H1 (cell line): Measurements from ENCODE around the gene STARD9. TPM values are rescaled to one million over a fixed set of nuclear protein-coding genes. Genes with fewer than 3 reads are reported as not detected.

Experiments
- CTCF ChIA-PET: fragments of 300-600 bp; sonication (Branson Sonifier 250); formaldehyde crosslinking; loops from one replicate; lab custom pipeline; 2021; ENCODE audit not compliant: partially characterized antibody; lab: Charles Lee
- POLR2A ChIA-PET: fragments of 300-600 bp; sonication (Branson Sonifier 250); formaldehyde crosslinking; loops from one replicate; lab custom pipeline; 2021; ENCODE audit warnings: inconsistent platforms; ENCODE audit not compliant: partially characterized antibody; lab: Charles Lee
- DNase-seq, 2 experiments: peaks; one replicate each; pipeline versions ENCODE4 v3.0.0 to v3.0.0-alpha.2; 2010 to 2022; ENCODE audit warnings: low spot score in 2 of 2, low read depth in 1 of 2, mixed read lengths in 1 of 2
- FAIRE-seq: peaks from 2 replicates; lab custom pipeline; 2011; peaks lifted over from hg19 to GRCh38; lab: Jason Lieb, UNC
- H2AFZ ChIP-seq: 2 replicates; pipeline ENCODE4 v1.8.1; 2012; ENCODE audit warnings: low read length, inconsistent platforms
- H2AK5ac ChIP-seq: 2 replicates; pipeline ENCODE4 v1.6.1; 2013; ENCODE audit warnings: low read depth, low read length
- H2BK120ac ChIP-seq: replicated peaks from 2 replicates; pipeline ENCODE3; 2013; ENCODE audit warnings: low read depth, low read length, inconsistent platforms
- H2BK12ac ChIP-seq: 2 replicates; pipeline ENCODE4 v1.6.1; 2013; ENCODE audit warnings: low read depth, low read length
- H2BK15ac ChIP-seq: 2 replicates; pipeline ENCODE4 v1.6.1; 2013; ENCODE audit warnings: low read length
- H2BK20ac ChIP-seq: 2 replicates; pipeline ENCODE4 v1.6.1; 2013; ENCODE audit warnings: low read length
- H2BK5ac ChIP-seq: 2 replicates; pipeline ENCODE4 v1.6.1; 2013; ENCODE audit warnings: low read depth, low read length
- H3K14ac ChIP-seq: 2 replicates; pipeline ENCODE4 v1.6.1; 2013; ENCODE audit warnings: inconsistent platforms; ENCODE audit not compliant: insufficient read length
- H3K18ac ChIP-seq: 2 replicates; pipeline ENCODE4 v1.6.1; 2013; ENCODE audit warnings: low read length; ENCODE audit errors: extremely low read depth
- H3K23ac ChIP-seq: 2 replicates; pipeline ENCODE4 v1.6.1; 2013; ENCODE audit warnings: inconsistent platforms; ENCODE audit not compliant: insufficient read length
- H3K23me2 ChIP-seq: 2 replicates; pipeline ENCODE4 v1.6.1; 2013; ENCODE audit warnings: low read depth, low read length
- H3K27ac ChIP-seq: 2 replicates; pipeline ENCODE4 v1.6.1; 2011; ENCODE audit warnings: low read depth, low read length, inconsistent platforms
- H3K27me3 ChIP-seq, 4 experiments: replicated peaks in 1 of 4; 1 replicate in 1 of 4; 2 replicates in 3 of 4; pipeline versions ENCODE4 v1.6.1 to v1.8.1; 2011 to 2013; ENCODE audit warnings: low read length in 3 of 4, mild to moderate bottlenecking in 3 of 4, inconsistent platforms in 2 of 4, mixed read lengths in 2 of 4, moderate library complexity in 1 of 4; ENCODE audit not compliant: control insufficient read depth in 3 of 4, insufficient read depth in 3 of 4; ENCODE audit errors: extremely low read depth in 1 of 4
- H3K36me3 ChIP-seq, 4 experiments: 2 replicates each; pipeline versions ENCODE4 v1.6.1 to v1.8.1; 2011 to 2013; ENCODE audit warnings: mild to moderate bottlenecking in 4 of 4, low read length in 3 of 4, moderate library complexity in 2 of 4, control low read depth in 1 of 4, inconsistent platforms in 1 of 4; ENCODE audit not compliant: insufficient read depth in 4 of 4, control insufficient read depth in 2 of 4
- H3K4ac ChIP-seq: replicated peaks from 2 replicates; pipeline ENCODE3; 2013; ENCODE audit warnings: low read length, low read depth, mixed read lengths, inconsistent platforms; ENCODE audit not compliant: insufficient read length
- H3K4me1 ChIP-seq, 4 experiments: replicated peaks in 1 of 4; 1 replicate in 1 of 4; 2 replicates in 3 of 4; pipeline versions ENCODE4 v1.6.1 to v1.8.1; 2011 to 2013; ENCODE audit warnings: low read length in 3 of 4, inconsistent platforms in 2 of 4, mixed read lengths in 1 of 4; ENCODE audit not compliant: insufficient read depth in 4 of 4, control insufficient read depth in 3 of 4
- H3K4me2 ChIP-seq, 2 experiments: 2 replicates each; pipeline versions ENCODE4 v1.6.1 to v1.8.1; 2011 to 2013; ENCODE audit warnings: low read depth in 2 of 2, low read length in 2 of 2, control low read depth in 1 of 2, inconsistent platforms in 1 of 2, mild to moderate bottlenecking in 1 of 2; ENCODE audit not compliant: insufficient read depth in 1 of 2
- H3K4me3 ChIP-seq, 4 experiments: fragments of 200-600, 300-600 bp in 1 of 4; sonication (generic), shearing (Covaris generic), sonication (Bioruptor Twin) in 1 of 4; 2 replicates each; pipeline versions ENCODE4 v1.5.1 to v1.8.1; 2011 to 2016; ENCODE audit warnings: low read length in 4 of 4, low read depth in 3 of 4, control low read depth in 2 of 4, inconsistent platforms in 2 of 4, mild to moderate bottlenecking in 2 of 4, mixed read lengths in 1 of 4, moderate library complexity in 1 of 4; ENCODE audit not compliant: insufficient read depth in 2 of 4; ENCODE audit errors: extremely low read depth in 1 of 4
- H3K56ac ChIP-seq: replicated peaks from 2 replicates; pipeline ENCODE3; 2013; ENCODE audit warnings: low read depth, mild to moderate bottlenecking, mixed read lengths, low read length, inconsistent platforms; ENCODE audit not compliant: insufficient read length
- H3K79me1 ChIP-seq: 2 replicates; pipeline ENCODE4 v1.6.1; 2013; ENCODE audit warnings: low read depth, low read length, control low read depth
- H3K79me2 ChIP-seq, 2 experiments: 2 replicates each; pipeline versions ENCODE4 v1.6.1 to v1.8.1; 2012 to 2013; ENCODE audit warnings: low read length in 2 of 2, mild to moderate bottlenecking in 2 of 2, inconsistent platforms in 1 of 2; ENCODE audit not compliant: insufficient read depth in 2 of 2, control insufficient read depth in 1 of 2
- H3K9ac ChIP-seq, 4 experiments: replicated peaks in 1 of 4; 1 replicate in 1 of 4; 2 replicates in 3 of 4; pipeline versions ENCODE4 v1.6.1 to v1.8.1; 2011 to 2013; ENCODE audit warnings: low read depth in 3 of 4, low read length in 3 of 4, control low read depth in 2 of 4, mild to moderate bottlenecking in 2 of 4, moderate library complexity in 2 of 4, inconsistent platforms in 1 of 4; ENCODE audit errors: extremely low read depth in 1 of 4
- H3K9me3 ChIP-seq, 2 experiments: 2 replicates each; pipeline versions ENCODE4 v1.6.1 to v1.8.1; 2012 to 2013; ENCODE audit warnings: mild to moderate bottlenecking in 2 of 2, moderate library complexity in 2 of 2, control low read depth in 1 of 2, inconsistent platforms in 1 of 2, low read depth in 1 of 2, low read length in 1 of 2, mixed read lengths in 1 of 2; ENCODE audit not compliant: insufficient read depth in 2 of 2
- H4K20me1 ChIP-seq, 2 experiments: replicated peaks in 1 of 2; 2 replicates each; pipeline versions ENCODE3 to v1.8.1; 2011 to 2013; ENCODE audit warnings: inconsistent platforms in 2 of 2, low read length in 2 of 2, mild to moderate bottlenecking in 1 of 2; ENCODE audit not compliant: insufficient read depth in 2 of 2, control insufficient read depth in 1 of 2
- H4K5ac ChIP-seq: 2 replicates; pipeline ENCODE4 v1.6.1; 2013; ENCODE audit warnings: low read length, low read depth, mixed read lengths, inconsistent platforms; ENCODE audit not compliant: insufficient read length
- H4K8ac ChIP-seq: 2 replicates; pipeline ENCODE4 v1.8.0; 2013; ENCODE audit warnings: mild to moderate bottlenecking, moderate library complexity, low read length, inconsistent platforms; ENCODE audit not compliant: insufficient read depth; ENCODE audit errors: extremely low read depth
- H4K91ac ChIP-seq: replicated peaks from 2 replicates; pipeline ENCODE3; 2013; ENCODE audit warnings: low read length, mixed read lengths, inconsistent platforms; ENCODE audit not compliant: insufficient read length
- GABPA ChIP-seq: IDR thresholded peaks from 2 replicates; pipeline ENCODE4 v1.6.1; 2011; ENCODE audit warnings: mild to moderate bottlenecking, low read length, moderate library complexity, borderline replicate concordance; ENCODE audit not compliant: insufficient read depth
- KDM1A ChIP-seq: fragments of 200-600, 300-600 bp; sonication (generic); IDR thresholded peaks from 2 replicates; pipeline ENCODE4 v1.7.1; 2016; ENCODE audit warnings: mild to moderate bottlenecking, low read length, borderline replicate concordance
- POLR2A ChIP-seq, 2 experiments: IDR thresholded peaks; 1 replicate in 1 of 2; 2 replicates in 1 of 2; pipeline ENCODE4 v1.6.1; 2011; ENCODE audit warnings: low read depth in 2 of 2, low read length in 2 of 2, mild to moderate bottlenecking in 2 of 2; ENCODE audit errors: control extremely low read depth in 1 of 2
- SP1 ChIP-seq: IDR thresholded peaks from 2 replicates; pipeline ENCODE4 v1.6.1; 2011; ENCODE audit warnings: low read depth, low read length
- WGBS, 2 experiments: shearing (Covaris generic) in 1 of 2; methylation state at CpG; one replicate each; pipeline versions ENCODE4 v1.1.6 to v1.1.7; 2013 to 2015; ENCODE audit warnings: low lambda C conversion rate in 2 of 2, mixed read lengths in 2 of 2, inconsistent platforms in 1 of 2, low coverage in 1 of 2, missing lambda C conversion rate in 1 of 2; ENCODE audit not compliant: insufficient replicate concordance in 2 of 2, insufficient coverage in 1 of 2, insufficient read length in 1 of 2; ENCODE audit errors: extremely low coverage in 1 of 2, missing lambda C conversion rate in 1 of 2; 5-methylcytosine and 5-hydroxymethylcytosine counted together
- polyA plus RNA-seq, 7 experiments: library from polyadenylated mRNA; depleted of rRNA in 3 of 7; stranded (reverse) in 5 of 7; unstranded in 2 of 7; fragments of >200 nt in 5 of 7; fragments of 200-250 nt in 2 of 7; gene quantifications; 1 replicate in 5 of 7; 2 replicates in 1 of 7; 4 replicates in 1 of 7; pipeline versions ENCODE4 v1.2.1 to v1.2.3, GENCODE V29; 2011 to 2013; ENCODE audit warnings: missing spikeins in 2 of 7, mixed read lengths in 2 of 7
- total RNA-seq: library from RNA; stranded (reverse); fragmentation: NEBNext Ultra II Directional; extraction: Animal tissue kit (Norgen Biotek cat#: 25700); gene quantifications from 2 replicates; pipeline ENCODE4 v1.2.1, GENCODE V29; 2021

The STARD9 gene
- total and polyA plus RNA-seq, 2 of the 8 experiments (the other 6 are each of a cell fraction or from before 2014, with no cell fraction given) = 2.8 to 7.0 TPM

DNA sequence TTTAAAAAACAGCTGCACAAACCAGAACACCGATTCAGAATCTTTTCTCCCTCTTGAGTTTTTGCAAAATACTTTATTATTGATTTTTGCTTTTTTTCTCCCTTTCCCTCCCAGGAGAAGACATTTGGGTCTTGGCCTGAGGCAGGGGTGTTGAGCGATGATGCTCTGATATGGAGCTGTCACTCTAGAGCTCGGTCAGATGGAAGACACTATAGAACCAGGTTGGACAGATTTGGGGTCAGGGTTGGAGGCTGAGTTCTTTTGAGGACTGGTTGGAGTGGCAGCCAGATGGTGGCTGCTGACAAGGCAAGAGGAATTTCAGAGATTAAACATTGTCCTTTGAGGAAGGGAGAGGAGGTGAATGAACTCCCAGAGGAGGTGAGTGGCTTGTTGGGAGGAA lies 144.7 kb downstream of the STARD9 start:
- no peak overlapping the region for H3K9ac ChIP-seq
- CTCF ChIA-PET = interaction anchor here (1.1 to 5.5 kb wide), 3 partner anchors 16 to 207 kb away, joined by 3 to 31 read pairs (median 5); no protein-coding TSS in a partner anchor
- no peak for FAIRE-seq

More for the DNA sequence above, 144.7 kb downstream of the STARD9 start:
- Histone ChIP-seq H3K4me2 (no peak overlapping the region), H3K56ac (no peak overlapping the region), H4K5ac (no peak overlapping the region), H3K4ac (no peak overlapping the region), H3K36me3 (peaks cover 5 to 31% (median 16%) of the 10 kb centered on the region in 4 experiments), H3K79me2 (no peaks in the 10 kb centered on the region), H4K8ac (no peak overlapping the region), H2BK120ac (no peak overlapping the region), H4K91ac (no peak overlapping the region), H3K4me3 (no peak overlapping the region), H2BK15ac (no peak overlapping the region), H2AK5ac (no peak overlapping the region), H3K23ac (no peak overlapping the region), H3K4me1 (no peaks in the 10 kb centered on the region), H3K27ac (no peak overlapping the region), H3K23me2 (0 out of 2 replicates have a peak, but pooled peaks cover 1% of the 10 kb centered on the region), H2BK5ac (no peak overlapping the region; the same call in 1 of the 2 replicates), H3K14ac (no peak overlapping the region), H2AFZ (no peak overlapping the region), H3K9me3 (no peaks in the 10 kb centered on the region), H2BK20ac (no peak overlapping the region), H3K79me1 (no peaks in the 10 kb centered on the region), H4K20me1 (peaks cover 2% of the 10 kb centered on the region in 2 experiments), H2BK12ac (no peak overlapping the region), H3K18ac (no peak overlapping the region), H3K27me3 (no peaks in the 10 kb centered on the region)
- DNase-seq = no peak
- POLR2A ChIA-PET = interaction anchor here (1.1 to 5.5 kb wide), 2 partner anchors 8 to 12 kb away, joined by 3 to 27 read pairs; no protein-coding TSS in a partner anchor
- 90% methylated on average over 3 of the region's 3 CpGs; no CpG with 5 or more reads in 1 of the 2 experiments for WGBS, 2 experiments
- TF ChIP-seq SP1 (no peak), GABPA (no peak), POLR2A (IDR thresholded peaks at IDR 0.05; ENCODE audit: control extremely low read depth in 1 of 2, low read depth in 2 of 2, low read length in 2 of 2) (no peak), KDM1A (no peak)
